Endothelial cell of umbilical vein (primary cell): ENCODE results near the gene MFGE8. TPM values are rescaled to one million over a fixed set of nuclear protein-coding genes. Genes with fewer than 3 reads are reported as not detected.

Experiments used
- BruUV-seq: library from RNA; stranded (reverse); fragments of 400-500 nt; replicated peaks from 2 replicates; lab custom pipeline; 2021; lab: Mats Ljungman, UMichigan
- CTCF ChIA-PET: fragments of 300-600, 350-600 bp; sonication (Branson Sonifier 250); formaldehyde crosslinking; loops from one replicate; lab custom pipeline; 2021; ENCODE audit warnings: antibody characterized with exemption, inconsistent platforms; lab: Charles Lee
- POLR2A ChIA-PET: fragments of 300-600, 350-600 bp; sonication (Branson Sonifier 250); formaldehyde crosslinking; loops from one replicate; lab custom pipeline; 2021; ENCODE audit warnings: antibody characterized with exemption, inconsistent platforms; lab: Charles Lee
- DNase-seq: peaks from one replicate; pipeline ENCODE4 v3.0.0-alpha.2; 2011; ENCODE audit warnings: low read depth, low spot score
- FAIRE-seq: peaks from 2 replicates; lab custom pipeline; 2011; peaks lifted over from hg19 to GRCh38; lab: Jason Lieb, UNC
- H2AFZ ChIP-seq: 2 replicates; pipeline ENCODE4 v1.6.0; 2012; ENCODE audit warnings: low read depth, low read length, control low read depth, inconsistent platforms
- H3K27ac ChIP-seq: 2 replicates; pipeline ENCODE4 v1.5.1; 2011; ENCODE audit warnings: low read depth, mild to moderate bottlenecking, control low read depth, low read length, moderate library complexity; ENCODE audit not compliant: insufficient read depth
- H3K27me3 ChIP-seq, 2 experiments: 2 replicates each; pipeline versions ENCODE4 v1.6.0 to v1.6.1; 2011; ENCODE audit warnings: low read length in 2 of 2, mixed read lengths in 1 of 2; ENCODE audit not compliant: control insufficient read depth in 2 of 2, insufficient read depth in 2 of 2
- H3K36me3 ChIP-seq, 2 experiments: 2 replicates in 1 of 2; 3 replicates in 1 of 2; pipeline ENCODE4 v1.5.1; 2011; ENCODE audit warnings: low read length in 2 of 2, mild to moderate bottlenecking in 1 of 2, moderate library complexity in 1 of 2; ENCODE audit not compliant: control insufficient read depth in 2 of 2, insufficient read depth in 2 of 2; ENCODE audit errors: extremely low read depth in 1 of 2
- H3K4me1 ChIP-seq: 3 replicates; pipeline ENCODE4 v1.5.1; 2011; ENCODE audit warnings: mild to moderate bottlenecking, low read length; ENCODE audit not compliant: control insufficient read depth, insufficient read depth; ENCODE audit errors: extremely low read depth
- H3K4me2 ChIP-seq: 2 replicates; pipeline ENCODE4 v1.6.1; 2011; ENCODE audit warnings: low read length, control low read depth, mixed read lengths; ENCODE audit not compliant: insufficient read depth
- H3K4me3 ChIP-seq, 3 experiments: fragments of 200-600 bp in 1 of 3; sonication (generic), shearing (Covaris generic) in 1 of 3; replicated peaks in 1 of 3; 2 replicates each; pipeline ENCODE4 v1.5.1; 2011 to 2016; ENCODE audit warnings: control low read depth in 3 of 3, low read length in 3 of 3, mild to moderate bottlenecking in 2 of 3, inconsistent platforms in 1 of 3, low read depth in 1 of 3, moderate library complexity in 1 of 3; ENCODE audit not compliant: insufficient read depth in 1 of 3
- H3K79me2 ChIP-seq: 2 replicates; pipeline ENCODE4 v1.6.0; 2012; ENCODE audit warnings: low read length, inconsistent platforms; ENCODE audit not compliant: control insufficient read depth, insufficient read depth
- H3K9ac ChIP-seq: replicated peaks from 2 replicates; pipeline ENCODE3; 2011; ENCODE audit warnings: low read length, control low read depth; ENCODE audit not compliant: insufficient read depth; ENCODE audit errors: extremely low read depth
- H3K9me1 ChIP-seq: replicated peaks from 3 replicates; pipeline ENCODE4 v1.6.0; 2011; ENCODE audit warnings: mild to moderate bottlenecking, low read length; ENCODE audit not compliant: control insufficient read depth, insufficient read depth; ENCODE audit errors: extremely low read depth
- H3K9me3 ChIP-seq: replicated peaks from 2 replicates; pipeline ENCODE4 v1.5.1; 2012; ENCODE audit warnings: low read length, inconsistent platforms; ENCODE audit not compliant: control insufficient read depth, insufficient read depth
- H4K20me1 ChIP-seq: replicated peaks from 2 replicates; pipeline ENCODE3; 2011; ENCODE audit warnings: mild to moderate bottlenecking, low read length; ENCODE audit not compliant: control insufficient read depth, insufficient read depth; ENCODE audit errors: extremely low read depth
- EZH2 ChIP-seq: IDR thresholded peaks from 2 replicates; pipeline ENCODE4 v1.6.1; 2012; ENCODE audit warnings: borderline replicate concordance, low read depth, mild to moderate bottlenecking, moderate library complexity, low read length, inconsistent platforms; ENCODE audit not compliant: severe bottlenecking
- FOS ChIP-seq: IDR thresholded peaks from 2 replicates; pipeline ENCODE4 v1.6.1; 2011; ENCODE audit warnings: mild to moderate bottlenecking, low read length, moderate library complexity, borderline replicate concordance; ENCODE audit not compliant: insufficient read depth
- GATA2 ChIP-seq: IDR thresholded peaks from 2 replicates; pipeline ENCODE4 v1.7.0; 2011; ENCODE audit warnings: low read depth, mild to moderate bottlenecking, moderate library complexity, mixed read lengths, low read length; ENCODE audit not compliant: insufficient read length, insufficient read depth
- JUN ChIP-seq: IDR thresholded peaks from 2 replicates; pipeline ENCODE4 v1.6.1; 2011; ENCODE audit warnings: borderline replicate concordance, low read depth; ENCODE audit not compliant: insufficient read length, insufficient read depth
- MYC ChIP-seq: IDR thresholded peaks from one replicate; pipeline ENCODE4 v1.6.1; 2011; ENCODE audit warnings: mild to moderate bottlenecking, low read depth, low read length
- POLR2A ChIP-seq: IDR thresholded peaks from 2 replicates; pipeline ENCODE4 v1.6.1; 2012; ENCODE audit warnings: low read depth, mild to moderate bottlenecking, control low read depth, low read length
- POLR2AphosphoS5 ChIP-seq: IDR thresholded peaks from 2 replicates; pipeline ENCODE4 v1.6.1; 2012; ENCODE audit warnings: low read depth, mild to moderate bottlenecking, control low read depth, low read length, moderate library complexity; ENCODE audit not compliant: insufficient read depth
- dilution Hi-C: fragments of 300-500 bp; cut with MboI; formaldehyde crosslinking; loops from one replicate; pipeline ENCODE4 v1.15.0; 2019; ENCODE audit warnings: low sequenced_read_pairs; ENCODE audit not compliant: extremely low pct_ligation_motif_present
- intact Hi-C: fragments of 100-400 bp; cut with micrococcal nuclease; formaldehyde crosslinking; loops from one replicate; pipeline ENCODE4 v1.10.0; 2022
- polyA plus RNA-seq, 4 experiments: library from polyadenylated mRNA; depleted of rRNA in 3 of 4; stranded (reverse) in 3 of 4; unstranded in 1 of 4; fragments of >200 nt; gene quantifications; 2 replicates each; pipeline versions ENCODE4 v1.2.1 to v1.2.3, GENCODE V29; 2011 to 2012; ENCODE audit warnings: missing spikeins in 1 of 4
- total RNA-seq: library from RNA; stranded (reverse); gene quantifications from 2 replicates; pipeline ENCODE4 v1.2.3, GENCODE V29; 2021
- TF ChIP-seq, protein P1 (sequence below): IDR thresholded peaks from 2 replicates; pipeline ENCODE4 v1.6.1; 2011; ENCODE audit not compliant: insufficient read depth, insufficient read length
- TF ChIP-seq, protein P2 (sequence below), 2 donors: IDR thresholded peaks; 1 replicate in 1 of 2; 2 replicates in 1 of 2; pipeline ENCODE4 v1.5.1; 2011; ENCODE audit warnings: low read length in 2 of 2, mild to moderate bottlenecking in 2 of 2, moderate library complexity in 2 of 2, control low read depth in 1 of 2, inconsistent platforms in 1 of 2, low read depth in 1 of 2; ENCODE audit not compliant: insufficient read depth in 1 of 2; ENCODE audit errors: extremely low read depth in 1 of 2

Gene MFGE8
- total and polyA plus RNA-seq, 2 donors (not counting 3 experiments of a cell fraction or from before 2014, with no cell fraction given): 108 to 117 TPM

DNA sequence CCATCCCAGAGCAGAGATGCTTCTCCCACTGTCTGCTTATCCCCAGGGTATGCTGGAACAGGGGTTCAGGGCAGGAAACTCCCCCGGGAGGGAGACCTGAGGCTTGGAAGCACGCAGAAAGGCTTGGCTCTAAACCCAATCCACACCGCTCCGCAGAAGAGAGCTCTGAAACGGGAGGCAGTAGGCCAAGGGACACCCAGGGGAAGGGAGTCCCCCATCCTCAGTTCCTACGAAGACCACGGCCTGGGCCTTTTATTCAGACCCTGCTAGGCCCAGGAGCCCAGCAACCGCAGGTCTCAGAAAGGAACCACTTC is 16.1 kb downstream of the MFGE8 start:
- FAIRE-seq (no peak), DNase-seq (no peak)
- dilution Hi-C loops: no loop called here
- peak overlapping the region; percentile 56 for H3K4me2 ChIP-seq
- no peaks in the 10 kb centered on the region for H3K36me3 ChIP-seq
- peak overlapping the region; percentile 74 for H3K27ac ChIP-seq
- peak overlapping the region; percentile 52 for H3K9ac ChIP-seq
- peaks cover 36% of the 10 kb centered on the region for H3K4me1 ChIP-seq
- H2AFZ ChIP-seq: peak overlapping the region; percentile 86
- TF ChIP-seq, protein P1, sequence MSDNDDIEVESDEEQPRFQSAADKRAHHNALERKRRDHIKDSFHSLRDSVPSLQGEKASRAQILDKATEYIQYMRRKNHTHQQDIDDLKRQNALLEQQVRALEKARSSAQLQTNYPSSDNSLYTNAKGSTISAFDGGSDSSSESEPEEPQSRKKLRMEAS: no peak
- TF ChIP-seq EZH2 (no peak), FOS (no peak), POLR2AphosphoS5 (no peak), GATA2 (no peak), POLR2A (no peak), MYC (no peak), JUN (no peak)
- TF ChIP-seq, protein P2, sequence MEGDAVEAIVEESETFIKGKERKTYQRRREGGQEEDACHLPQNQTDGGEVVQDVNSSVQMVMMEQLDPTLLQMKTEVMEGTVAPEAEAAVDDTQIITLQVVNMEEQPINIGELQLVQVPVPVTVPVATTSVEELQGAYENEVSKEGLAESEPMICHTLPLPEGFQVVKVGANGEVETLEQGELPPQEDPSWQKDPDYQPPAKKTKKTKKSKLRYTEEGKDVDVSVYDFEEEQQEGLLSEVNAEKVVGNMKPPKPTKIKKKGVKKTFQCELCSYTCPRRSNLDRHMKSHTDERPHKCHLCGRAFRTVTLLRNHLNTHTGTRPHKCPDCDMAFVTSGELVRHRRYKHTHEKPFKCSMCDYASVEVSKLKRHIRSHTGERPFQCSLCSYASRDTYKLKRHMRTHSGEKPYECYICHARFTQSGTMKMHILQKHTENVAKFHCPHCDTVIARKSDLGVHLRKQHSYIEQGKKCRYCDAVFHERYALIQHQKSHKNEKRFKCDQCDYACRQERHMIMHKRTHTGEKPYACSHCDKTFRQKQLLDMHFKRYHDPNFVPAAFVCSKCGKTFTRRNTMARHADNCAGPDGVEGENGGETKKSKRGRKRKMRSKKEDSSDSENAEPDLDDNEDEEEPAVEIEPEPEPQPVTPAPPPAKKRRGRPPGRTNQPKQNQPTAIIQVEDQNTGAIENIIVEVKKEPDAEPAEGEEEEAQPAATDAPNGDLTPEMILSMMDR (IDR thresholded peaks at IDR 0.05; ENCODE audit: extremely low read depth in 1 of 2, insufficient read depth in 1 of 2, low read depth in 1 of 2, low read length in 2 of 2): no peak
- no peaks in the 10 kb centered on the region for H3K27me3 ChIP-seq
- BruUV-seq: no TSS peak
- intact Hi-C loops: loop anchor here (1.0 to 5.0 kb wide), 8 partner anchors 15 to 435 kb away; partner anchors contain the start of genes MRPL46, MRPS11 and POLG
- no peaks in the 10 kb centered on the region for H4K20me1 ChIP-seq
- H3K4me3 ChIP-seq: no peak overlapping the region
- POLR2A ChIA-PET: interaction anchor here (1.0 kb wide), 1 partner anchor 8 kb away, joined by 4 read pairs; no protein-coding TSS in a partner anchor
- H3K9me3 ChIP-seq: no peaks in the 10 kb centered on the region
- H3K9me1 ChIP-seq: no peaks in the 10 kb centered on the region
- no peaks in the 10 kb centered on the region for H3K79me2 ChIP-seq
- CTCF ChIA-PET: interaction anchor here (0.5 to 3.6 kb wide), 3 partner anchors 14 to 273 kb away, joined by 3 to 19 read pairs (median 16); no protein-coding TSS in a partner anchor
